PFSK-1 (cell line): ENCODE results near the gene ETFA.

Experiments used
- FOXP2 ChIP-seq: optimal IDR thresholded peaks from 2 replicates; pipeline ENCODE3; 2011; ENCODE audit warnings: borderline replicate concordance, control low read depth, inconsistent platforms; ENCODE audit not compliant: insufficient read depth; ENCODE audit errors: extremely low read length, extremely low read depth
- POLR2AphosphoS5 ChIP-seq: IDR thresholded peaks from 2 replicates; pipeline ENCODE4 v1.6.1; 2012; ENCODE audit warnings: low read depth, mild to moderate bottlenecking, control low read depth, low read length, moderate library complexity
- REST ChIP-seq, 2 experiments: IDR thresholded peaks; 2 replicates each; pipeline versions ENCODE4 v1.6.1 to v1.8.0; 2011 to 2012; ENCODE audit warnings: low read depth in 2 of 2, low read length in 2 of 2, control low read depth in 1 of 2, inconsistent platforms in 1 of 2, mild to moderate bottlenecking in 1 of 2, moderate library complexity in 1 of 2; ENCODE audit not compliant: insufficient read depth in 1 of 2
- SIN3A ChIP-seq: IDR thresholded peaks from 2 replicates; pipeline ENCODE4 v1.6.1; 2012; ENCODE audit warnings: mild to moderate bottlenecking, low read length, moderate library complexity, borderline replicate concordance; ENCODE audit not compliant: insufficient read depth
- TAF1 ChIP-seq: IDR thresholded peaks from 2 replicates; pipeline ENCODE4 v1.6.1; 2012; ENCODE audit warnings: low read length, control low read depth, borderline replicate concordance; ENCODE audit not compliant: insufficient read depth

ETFA gene

GRCh38 chr15:76208786-76209424, 102.4 kb downstream of the ETFA start:
- TF ChIP-seq SIN3A (no peak), REST (IDR thresholded peaks at IDR 0.05; ENCODE audit: insufficient read depth in 1 of 2, low read depth in 2 of 2, low read length in 2 of 2) (no peak), POLR2AphosphoS5 (no peak), TAF1 (no peak), FOXP2 (no peak)

- no peak for TF ChIP-seq TAF1
- TF ChIP-seq POLR2AphosphoS5, result no peak
Observed at GRCh38 chr15:76208084-76208785, 103.0 kb downstream of the ETFA start.

GRCh38 chr15:76206325-76206976, 104.8 kb downstream of the ETFA start:
- no peak for TF ChIP-seq POLR2AphosphoS5
- no peak for TF ChIP-seq SIN3A
- TF ChIP-seq FOXP2, result no peak
- TF ChIP-seq TAF1, result no peak
- TF ChIP-seq REST (IDR thresholded peaks at IDR 0.05; ENCODE audit: insufficient read depth in 1 of 2, low read depth in 2 of 2, low read length in 2 of 2), result no peak

GRCh38 chr15:76204916-76205460, 106.3 kb downstream of the ETFA start:
- TF ChIP-seq FOXP2, result no peak
- no peak for TF ChIP-seq REST (IDR thresholded peaks at IDR 0.05; ENCODE audit: insufficient read depth in 1 of 2, low read depth in 2 of 2, low read length in 2 of 2)
- TF ChIP-seq TAF1, result no peak
- no peak for TF ChIP-seq SIN3A
- TF ChIP-seq POLR2AphosphoS5, result no peak; the same call in 1 of the 2 replicates

- TF ChIP-seq SIN3A, result no peak
- TF ChIP-seq TAF1, result no peak
- TF ChIP-seq POLR2AphosphoS5, result no peak
- TF ChIP-seq REST (IDR thresholded peaks at IDR 0.05; ENCODE audit: insufficient read depth in 1 of 2, low read depth in 2 of 2, low read length in 2 of 2), result no peak
- no peak for TF ChIP-seq FOXP2
Observed at GRCh38 chr15:76204109-76204845, 107.0 kb downstream of the ETFA start.
